A549 (cell line): ENCODE data around the gene L3MBTL1. TPM values are rescaled to one million over a fixed set of nuclear protein-coding genes. Genes with fewer than 3 reads are reported as not detected.

Experiments used
- ATAC-seq, 2 experiments: fragments of 200-7000 bp in 1 of 2; fragments of >200 bp in 1 of 2; cut with Nextera tagmentation in 1 of 2; cut with Tn5 transposase in 1 of 2; 3 replicates each; pipeline versions ENCODE4 v1.8.0 to v1.9.1; 2018 to 2020; ENCODE audit warnings: mild to moderate bottlenecking in 1 of 2, moderate library complexity in 1 of 2
- CTCF ChIA-PET: fragments of 300-600 bp; sonication (Branson Sonifier 250); formaldehyde crosslinking; extraction: SDS; loops from one replicate; lab custom pipeline; 2021; ENCODE audit warnings: antibody characterized with exemption, inconsistent platforms; lab: Yijun Ruan, JAX
- POLR2A ChIA-PET: fragments of 350-600 bp; formaldehyde crosslinking; extraction: SDS; loops from one replicate; lab custom pipeline; 2021; ENCODE audit warnings: antibody characterized with exemption, inconsistent platforms; lab: Yijun Ruan, JAX
- DNase-seq, 2 experiments: peaks; one replicate each; pipeline versions ENCODE4 v3.0.0 to v3.0.0-alpha.2; 2011 to 2016; ENCODE audit warnings: low read depth in 1 of 2, low spot score in 1 of 2
- FAIRE-seq: peaks from 2 replicates; lab custom pipeline; 2011; peaks lifted over from hg19 to GRCh38; lab: Jason Lieb, UNC
- H3K27ac ChIP-seq, 2 experiments: fragments of >200 bp; sonication (Bioruptor Twin); formaldehyde crosslinking; 3 replicates each; pipeline ENCODE4 v1.5.1; 2016 to 2017
- H3K4me1 ChIP-seq: fragments of >200 bp; sonication (Bioruptor Twin); formaldehyde crosslinking; 3 replicates; pipeline ENCODE4 v1.6.1; 2016
- H3K4me2 ChIP-seq: fragments of >200 bp; sonication (Bioruptor Twin); formaldehyde crosslinking; 3 replicates; pipeline ENCODE4 v1.6.1; 2016
- H3K4me3 ChIP-seq: fragments of >200 bp; sonication (Bioruptor Twin); formaldehyde crosslinking; 3 replicates; pipeline ENCODE4 v1.5.1; 2016
- H3K9me3 ChIP-seq: fragments of >200 bp; sonication (Bioruptor Twin); formaldehyde crosslinking; 3 replicates; pipeline ENCODE4 v1.6.1; 2016
- BCL3 ChIP-seq: fragments of >200 bp; sonication (Bioruptor Twin); formaldehyde crosslinking; IDR thresholded peaks from 3 replicates; pipeline ENCODE4 v1.6.1; 2016
- BHLHE40 ChIP-seq: IDR thresholded peaks from 2 replicates; pipeline ENCODE4 v1.6.1; 2012; ENCODE audit warnings: low read depth, low read length, inconsistent platforms
- CTCF ChIP-seq: fragments of >200 bp; sonication (Bioruptor Twin); formaldehyde crosslinking; IDR thresholded peaks from 3 replicates; pipeline ENCODE4 v1.5.1; 2016
- EHMT2 ChIP-seq: fragments of 200-600 bp; sonication (generic); IDR thresholded peaks from 2 replicates; pipeline ENCODE4 v1.6.1; 2016; ENCODE audit warnings: antibody characterized with exemption, low read depth, mild to moderate bottlenecking, moderate library complexity
- ELK1 ChIP-seq: fragments of 150-350 bp; IDR thresholded peaks from 2 replicates; pipeline ENCODE4 v1.6.1; 2014; ENCODE audit warnings: low read depth, mild to moderate bottlenecking, low read length
- EP300 ChIP-seq, 2 experiments: fragments of >200 bp; sonication (Bioruptor Twin); formaldehyde crosslinking; IDR thresholded peaks; 2 replicates in 1 of 2; 3 replicates in 1 of 2; pipeline ENCODE4 v1.6.1; 2016 to 2017
- FOXS1 ChIP-seq: fragments of 250-450 bp; sonication (Bioruptor Pico); IDR thresholded peaks from 2 replicates; pipeline ENCODE4 v1.5.0; 2020; ENCODE audit warnings: mild to moderate bottlenecking, moderate library complexity
- GATA3 ChIP-seq: IDR thresholded peaks from 2 replicates; pipeline ENCODE4 v1.6.1; 2012; ENCODE audit warnings: borderline replicate concordance
- HEYL ChIP-seq: fragments of 250-450 bp; sonication (Bioruptor Pico); IDR thresholded peaks from 2 replicates; pipeline ENCODE4 v1.8.0; 2021; ENCODE audit warnings: mild to moderate bottlenecking, moderate library complexity
- HMGXB4 ChIP-seq: fragments of 250-450 bp; sonication (Bioruptor Pico); IDR thresholded peaks from 2 replicates; pipeline ENCODE4 v1.5.0; 2021; ENCODE audit warnings: mild to moderate bottlenecking, moderate library complexity, borderline replicate concordance
- HOXA7 ChIP-seq: fragments of 250-450 bp; sonication (Bioruptor Pico); IDR thresholded peaks from 2 replicates; pipeline ENCODE4 v1.5.0; 2020; ENCODE audit warnings: mild to moderate bottlenecking, moderate library complexity
- JUNB ChIP-seq: fragments of >200 bp; sonication (Bioruptor Twin); formaldehyde crosslinking; IDR thresholded peaks from 2 replicates; pipeline ENCODE4 v1.6.1; 2016
- USF2 ChIP-seq: fragments of 450-650 bp; IDR thresholded peaks from 2 replicates; pipeline ENCODE4 v1.6.1; 2014; ENCODE audit warnings: antibody characterized with exemption
- WGBS: methylation state at CpG from one replicate; pipeline ENCODE4 v1.1.6; 2017; ENCODE audit errors: missing lambda C conversion rate; 5-methylcytosine and 5-hydroxymethylcytosine counted together
- polyA plus RNA-seq, 4 experiments: library from polyadenylated mRNA; depleted of rRNA in 3 of 4; stranded (reverse); fragments of >200 nt; fragmentation: RNase III in 1 of 4; extraction: RNeasy Plus Mini Kit Qiagen cat#74134 plus additional on column Dnase treatment in 1 of 4; gene quantifications; 2 replicates in 3 of 4; 3 replicates in 1 of 4; pipeline ENCODE4 v1.2.3, GENCODE V29; 2011 to 2017

L3MBTL1 gene
- polyA plus RNA-seq, 2 of the 4 experiments (the other 2 are of a cell fraction) = 2.5 to 3.8 TPM

- WGBS = 79% methylated on average over 3 of the region's 3 CpGs
- Histone ChIP-seq H3K4me3 (no peak overlapping the region), H3K9me3 (no peaks in the 10 kb centered on the region), H3K4me2 (no peak overlapping the region), H3K27ac (no peak overlapping the region), H3K4me1 (peaks cover 11% of the 10 kb centered on the region; the same call in 2 of the 3 replicates)
- FAIRE-seq = no peak
- TF ChIP-seq JUNB = no peak
- TF ChIP-seq CTCF = no peak
- no peak for TF ChIP-seq BCL3
- no peak for TF ChIP-seq EHMT2
- ATAC-seq = no peak
- ChIA-PET POLR2A (no interaction called here), CTCF (interaction anchor here (0.8 to 6.4 kb wide), 8 partner anchors 9 to 668 kb away, joined by 3 to 55 read pairs (median 3); partner anchors contain the start of gene L3MBTL1)
- no peak for DNase-seq
Measured at GRCh38 chr20:43529457-43530153, 22.1 kb downstream of the L3MBTL1 start.

- ChIA-PET CTCF (interaction anchor here (0.5 to 6.4 kb wide), 7 partner anchors 9 to 856 kb away, joined by 3 to 55 read pairs (median 3); no protein-coding TSS in a partner anchor), POLR2A (interaction anchor here (0.6 kb wide), 2 partner anchors 70 to 79 kb away, joined by 4 to 7 read pairs; no protein-coding TSS in a partner anchor)
- ATAC-seq (peak; percentile 48 to 49; a peak in 4 of 6 replicates), DNase-seq (peak in 1 of 2 experiments; percentile 16), FAIRE-seq (no peak)
- Histone ChIP-seq H3K27ac (0 out of 6 replicates have a peak overlapping the region, but pooled peaks of 1 of the 2 experiments have one; percentile 37), H3K4me2 (no peak overlapping the region), H3K9me3 (no peaks in the 10 kb centered on the region), H3K4me1 (peaks cover 11% of the 10 kb centered on the region; the same call in 2 of the 3 replicates), H3K4me3 (no peak overlapping the region)
- 73% methylated on average over 13 of the region's 14 CpGs for WGBS
- no peak for TF ChIP-seq FOXS1 (CRISPR knock-in tag)
- no peak for TF ChIP-seq HOXA7
- no peak for TF ChIP-seq EP300 (IDR thresholded peaks at IDR 0.05)
- no peak for TF ChIP-seq HEYL (CRISPR knock-in tag)
- TF ChIP-seq BHLHE40 = no peak
- no peak for TF ChIP-seq USF2
- no peak for TF ChIP-seq HMGXB4
- no peak for TF ChIP-seq ELK1
- no peak for TF ChIP-seq GATA3
Measured at GRCh38 chr20:43530321-43531090, 23.0 kb downstream of the L3MBTL1 start.
